Neural progenitor cell (in vitro differentiated cells): Measurements from ENCODE around the gene MAFB.

ENCODE experiments used
- EZH2 ChIP-seq: fragments of 200-600 bp; sonication (generic); IDR thresholded peaks from 2 replicates; pipeline ENCODE4 v1.6.1; 2017; ENCODE audit warnings: antibody characterized with exemption, mild to moderate bottlenecking, moderate library complexity
- TF ChIP-seq, protein P1 (sequence below): fragments of 200-600 bp; sonication (generic); IDR thresholded peaks from 2 replicates; pipeline ENCODE4 v1.5.1; 2017; ENCODE audit warnings: antibody characterized with exemption, mild to moderate bottlenecking

DNA sequence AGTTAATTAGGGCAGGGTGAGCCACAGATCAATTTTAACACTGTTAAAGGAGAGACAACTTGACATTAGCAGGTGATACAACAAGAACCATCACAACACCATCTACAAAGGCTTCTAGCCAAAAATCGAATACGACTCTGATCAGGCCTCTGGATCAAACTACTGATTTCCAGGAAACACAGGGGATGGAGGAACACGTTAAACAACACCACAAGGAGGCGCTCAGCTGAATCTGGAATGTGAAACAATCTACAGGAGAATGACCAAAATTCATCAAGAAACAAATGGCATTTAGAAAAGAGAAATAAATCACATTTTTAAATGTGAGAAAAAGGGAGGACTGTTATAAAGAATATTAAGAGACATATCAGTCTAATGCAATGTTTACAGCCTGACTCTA lies 13.5 kb upstream of the MAFB start:
- TF ChIP-seq, protein P1, sequence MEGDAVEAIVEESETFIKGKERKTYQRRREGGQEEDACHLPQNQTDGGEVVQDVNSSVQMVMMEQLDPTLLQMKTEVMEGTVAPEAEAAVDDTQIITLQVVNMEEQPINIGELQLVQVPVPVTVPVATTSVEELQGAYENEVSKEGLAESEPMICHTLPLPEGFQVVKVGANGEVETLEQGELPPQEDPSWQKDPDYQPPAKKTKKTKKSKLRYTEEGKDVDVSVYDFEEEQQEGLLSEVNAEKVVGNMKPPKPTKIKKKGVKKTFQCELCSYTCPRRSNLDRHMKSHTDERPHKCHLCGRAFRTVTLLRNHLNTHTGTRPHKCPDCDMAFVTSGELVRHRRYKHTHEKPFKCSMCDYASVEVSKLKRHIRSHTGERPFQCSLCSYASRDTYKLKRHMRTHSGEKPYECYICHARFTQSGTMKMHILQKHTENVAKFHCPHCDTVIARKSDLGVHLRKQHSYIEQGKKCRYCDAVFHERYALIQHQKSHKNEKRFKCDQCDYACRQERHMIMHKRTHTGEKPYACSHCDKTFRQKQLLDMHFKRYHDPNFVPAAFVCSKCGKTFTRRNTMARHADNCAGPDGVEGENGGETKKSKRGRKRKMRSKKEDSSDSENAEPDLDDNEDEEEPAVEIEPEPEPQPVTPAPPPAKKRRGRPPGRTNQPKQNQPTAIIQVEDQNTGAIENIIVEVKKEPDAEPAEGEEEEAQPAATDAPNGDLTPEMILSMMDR = no peak
- TF ChIP-seq EZH2 = no peak
